Caki2 (cell line): Measurements from ENCODE around the gene VIPR1. TPM values are rescaled to one million over a fixed set of nuclear protein-coding genes. Genes with fewer than 3 reads are reported as not detected.
A peak's percentile ranks its signal among the peaks of the same experiment; 100 is the strongest.
"Not testable (repeated sequence)": the region's sequence is repeated elsewhere in the genome, so short reads cannot be mapped to it uniquely, and the experiment has no call there.

Experiments
- DNase-seq: peaks from one replicate; pipeline ENCODE4 v3.0.0-alpha.2; 2015; ENCODE audit warnings: low read depth
- in situ Hi-C: cut with HindIII; loops from 2 replicates; pipeline ENCODE4 v1.10.0; 2016; ENCODE audit warnings: low sequenced_read_pairs, low pct_unique_long_range_greater_than_20kb, mixed read lengths
- total RNA-seq: library from RNA; depleted of rRNA; stranded (reverse); fragments of >200 nt; shearing (Covaris generic); gene quantifications from 2 replicates; pipeline ENCODE4 v1.2.3, GENCODE V29; 2014; ENCODE audit warnings: low replicate concordance

The VIPR1 gene
- total RNA-seq, 1 experiment from 2014 or later, result not detected

DNA sequence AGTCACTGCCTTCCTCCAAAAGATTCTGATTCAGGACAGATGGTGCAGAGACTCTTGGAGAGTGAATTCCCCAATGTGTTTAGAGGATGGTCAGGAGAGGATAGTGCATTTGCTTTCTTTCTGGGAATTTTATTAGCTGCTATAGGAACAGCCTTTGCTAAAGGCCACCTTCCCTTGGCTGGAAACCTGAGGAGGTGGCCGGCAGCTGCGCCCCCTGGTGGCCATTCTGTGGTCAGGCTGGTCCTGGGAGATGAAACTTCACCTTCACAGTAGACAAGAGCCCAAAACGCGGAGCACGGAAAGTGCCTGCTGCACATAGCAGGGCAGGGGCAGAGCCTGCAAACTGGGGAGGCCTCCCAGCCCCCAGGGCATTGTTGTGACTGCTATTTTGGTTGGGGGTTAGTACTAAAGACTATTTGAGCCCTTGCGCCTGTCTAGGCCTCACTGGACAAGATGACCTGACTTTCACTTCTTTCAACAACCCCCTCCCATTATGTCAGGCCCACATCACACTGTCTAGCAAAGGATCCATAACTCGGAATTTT is 45.0 kb downstream of the VIPR1 start:
- in situ Hi-C loops, result no loop called here
- DNase-seq, result peak; percentile 24

DNA sequence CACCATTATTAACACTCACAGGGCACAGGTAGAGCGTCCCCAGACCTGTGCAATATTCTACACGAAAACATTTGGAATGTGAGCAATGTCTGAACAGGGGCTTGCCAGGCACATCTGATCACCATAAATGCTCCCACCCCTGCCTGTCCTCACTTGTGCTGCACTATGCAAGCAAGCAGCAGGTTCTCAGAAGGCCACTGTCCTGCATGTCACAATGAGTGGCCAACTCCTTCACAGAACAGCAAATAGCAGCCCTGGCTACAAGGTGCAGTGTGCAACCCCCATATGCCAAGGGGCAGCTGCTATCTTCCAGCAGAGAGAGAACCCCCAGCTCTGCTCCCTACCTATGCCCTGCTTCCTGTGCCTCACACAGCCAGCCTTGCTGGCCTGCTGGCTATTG is 46.7 kb downstream of the VIPR1 start:
- no peak for DNase-seq
- in situ Hi-C loops, result no loop called here

DNA sequence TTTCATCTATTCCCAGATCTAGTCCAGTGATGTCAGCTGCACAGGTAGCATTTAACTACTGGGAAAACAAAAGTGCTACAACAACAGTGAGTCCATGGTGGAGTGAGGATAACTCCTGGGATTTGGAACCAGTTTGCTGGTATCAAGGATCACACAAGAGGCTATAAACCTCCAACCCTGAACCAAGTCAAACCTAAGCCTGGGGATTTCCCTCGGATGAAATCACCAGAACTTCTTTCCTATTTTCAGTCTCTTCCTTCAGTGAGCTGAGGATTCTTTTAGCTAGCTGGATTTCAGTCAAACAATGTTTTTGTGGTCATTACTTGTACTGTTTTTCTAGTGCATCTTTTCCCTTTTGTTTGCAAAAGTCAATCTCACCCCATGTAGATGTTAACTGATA is 47.8 kb downstream of the VIPR1 start:
- no peak for DNase-seq
- in situ Hi-C loops, result no loop called here

DNA sequence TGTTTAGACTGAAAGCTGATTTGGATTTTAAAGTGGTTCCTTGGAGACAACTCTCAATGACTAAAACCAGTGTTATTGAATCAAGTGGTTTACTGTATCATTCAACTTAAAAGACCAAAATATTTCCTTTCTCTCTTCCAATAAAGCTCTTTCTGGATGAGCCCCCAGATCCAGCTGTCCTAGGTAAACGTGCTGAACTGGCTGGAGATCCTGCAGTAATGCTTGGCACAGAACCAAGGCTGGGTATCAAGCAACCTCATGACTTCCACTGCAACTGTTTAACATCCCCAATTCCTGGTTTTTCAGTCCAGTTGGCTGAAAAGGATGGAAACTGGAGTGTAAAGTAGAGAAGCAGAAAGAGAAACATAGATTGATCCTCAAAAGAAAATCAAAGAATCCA is 50.4 kb downstream of the VIPR1 start:
- in situ Hi-C loops, result no loop called here
- no peak for DNase-seq

DNA sequence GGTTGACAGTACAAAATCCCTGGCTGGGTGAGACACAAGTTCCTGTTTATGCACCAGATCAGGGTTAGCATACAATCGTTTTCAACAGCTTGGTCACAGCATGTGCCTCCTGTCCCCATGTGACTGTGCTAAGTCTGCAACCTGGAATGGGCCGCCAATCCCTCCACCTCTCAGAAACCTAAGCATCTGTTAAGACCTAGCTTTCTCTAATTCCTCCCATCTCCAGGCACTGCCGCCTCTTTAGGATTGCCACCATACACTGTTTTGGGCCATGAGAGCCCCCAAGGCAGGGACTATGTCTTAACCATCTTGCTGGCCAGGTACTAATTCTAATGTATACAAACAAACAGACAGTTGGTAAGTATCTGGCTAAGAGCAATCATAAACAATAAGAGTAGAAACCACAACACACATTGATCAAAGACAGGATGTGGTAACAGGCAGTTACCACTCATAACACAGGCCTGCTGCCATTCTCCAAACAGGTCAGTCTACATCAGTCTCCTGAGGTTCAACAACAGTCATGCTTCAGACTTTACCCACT is 53.7 kb downstream of the VIPR1 start:
- in situ Hi-C loops, result no loop called here
- DNase-seq, result no peak

DNA sequence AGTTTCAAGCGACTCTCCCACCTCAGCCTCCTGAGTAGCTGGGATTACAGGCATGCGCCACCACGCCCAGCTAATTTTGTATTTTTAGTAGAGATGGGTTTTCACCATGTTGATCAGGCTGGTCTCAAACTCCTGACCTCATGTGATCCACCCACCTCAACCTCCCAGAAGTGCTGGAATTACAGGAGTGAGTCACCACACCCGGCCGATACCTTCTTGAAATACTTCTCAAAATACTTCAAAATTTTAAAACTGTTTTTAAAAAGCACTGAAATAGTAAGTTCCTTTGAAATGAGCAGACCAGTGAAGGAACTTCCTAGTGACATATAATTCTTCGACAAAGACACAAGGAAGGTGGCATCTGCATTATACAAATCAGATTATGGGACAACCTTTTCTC is 54.4 kb downstream of the VIPR1 start:
- in situ Hi-C loops, DNase-seq: not testable (repeated sequence)

DNA sequence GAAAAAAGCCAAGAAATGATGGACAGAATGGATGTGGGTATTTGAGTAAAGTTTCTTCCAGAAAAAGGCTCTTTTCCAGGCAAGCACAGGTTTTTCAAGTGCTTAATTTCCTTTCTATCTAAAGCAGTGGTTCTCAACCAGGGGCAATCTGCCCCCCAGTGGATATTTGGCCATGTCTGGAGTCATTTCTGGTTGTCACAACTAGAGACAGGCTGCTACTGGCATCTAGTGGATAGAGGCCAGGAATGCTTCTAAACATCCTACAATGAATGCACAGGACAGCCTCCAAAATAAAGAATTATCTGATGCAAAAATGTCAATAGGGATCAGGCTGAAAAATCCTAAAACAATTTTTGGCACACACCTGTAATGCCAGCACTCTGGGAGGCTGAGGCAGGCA is 55.4 kb downstream of the VIPR1 start:
- in situ Hi-C loops, result no loop called here

DNA sequence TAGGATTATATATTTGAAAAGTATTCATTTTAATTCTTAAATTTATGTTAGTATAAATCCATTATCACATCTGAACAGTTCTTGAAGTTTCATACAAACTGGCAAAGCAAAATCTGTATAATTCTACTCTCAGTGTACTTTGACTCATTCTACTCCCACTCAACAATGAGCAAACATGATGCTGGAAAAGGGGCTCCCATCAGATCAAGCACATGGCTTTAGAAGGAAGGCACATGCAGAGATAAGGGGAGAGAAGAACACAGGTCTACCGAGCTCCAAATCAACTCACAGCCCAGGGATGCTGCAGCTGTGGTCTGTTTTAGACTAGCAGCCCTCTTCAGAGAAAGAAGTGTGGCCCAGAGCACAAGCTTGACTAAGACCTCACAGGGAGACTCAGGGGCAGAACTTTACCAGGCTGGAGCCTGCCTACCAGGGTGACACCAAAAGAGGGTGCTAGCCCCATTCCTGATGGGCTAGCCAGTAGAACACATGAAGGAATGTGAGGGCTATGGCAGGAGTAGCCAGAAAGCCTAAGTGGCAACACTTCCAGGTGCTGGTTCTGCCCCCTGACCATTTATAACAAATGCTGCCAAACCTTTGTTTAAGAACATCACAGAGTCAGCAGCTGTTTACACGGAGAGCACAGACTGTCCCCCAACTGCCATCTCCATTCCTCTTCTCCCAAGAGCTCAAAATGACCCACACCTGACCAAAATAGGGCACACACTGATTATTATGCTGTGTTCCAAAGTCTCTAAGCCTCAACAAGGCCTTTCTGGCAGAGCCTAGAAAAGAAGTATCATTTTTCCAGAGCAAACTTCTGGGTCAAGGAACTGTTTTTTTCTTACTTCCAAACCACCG is 59.8 kb downstream of the VIPR1 start:
- in situ Hi-C loops, result no loop called here
- no peak for DNase-seq

More for the DNA sequence above, 55.4 kb downstream of the VIPR1 start:
- DNase-seq, result no peak

DNA sequence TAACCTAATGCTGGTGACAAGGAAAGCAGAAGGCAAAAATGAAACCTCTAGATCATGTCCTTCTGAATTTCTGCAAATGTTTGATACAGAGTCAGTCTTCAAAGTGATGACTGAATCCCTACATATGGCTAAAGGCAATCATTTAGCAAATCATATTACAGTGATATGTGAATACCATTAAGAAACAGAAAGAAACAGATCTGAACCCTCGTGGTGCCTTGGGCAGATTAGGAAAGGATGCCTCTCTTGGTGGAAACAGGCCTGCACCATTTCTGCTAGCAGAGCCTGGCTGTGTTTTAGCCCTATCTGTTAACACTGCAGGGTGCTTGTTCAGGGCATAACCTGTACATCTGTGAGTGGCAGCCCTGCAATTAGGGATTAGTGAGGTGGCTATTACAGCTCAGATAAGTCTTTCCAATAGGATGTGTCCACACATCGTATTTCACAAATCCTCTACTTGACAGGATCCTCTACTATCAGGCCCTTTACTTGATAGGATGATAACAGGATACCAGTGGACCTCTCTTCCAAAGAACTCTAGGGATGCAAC is 67.2 kb downstream of the VIPR1 start:
- in situ Hi-C loops, result no loop called here

DNA sequence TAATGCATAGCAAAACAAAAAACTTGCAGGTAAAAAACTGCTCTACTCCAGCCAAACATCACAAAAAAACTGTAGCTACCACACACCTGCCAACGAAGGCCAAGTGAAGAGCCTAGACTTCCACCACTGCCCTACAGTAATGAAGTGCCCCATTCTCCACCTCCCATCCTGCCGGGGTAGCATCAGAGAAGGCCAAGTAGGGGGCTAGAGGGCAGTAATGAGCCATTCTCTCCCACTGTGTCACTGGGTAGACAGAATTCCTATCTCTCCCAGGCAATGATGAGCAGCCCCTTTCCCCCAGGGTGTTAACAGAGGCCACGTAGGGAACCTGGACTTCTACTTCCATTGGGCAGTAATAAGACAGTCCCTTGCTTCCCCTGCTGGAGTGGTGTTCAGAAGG is 69.8 kb downstream of the VIPR1 start:
- in situ Hi-C loops, result no loop called here
- DNase-seq, result no peak

More for the DNA sequence above, 67.2 kb downstream of the VIPR1 start:
- no peak for DNase-seq

DNA sequence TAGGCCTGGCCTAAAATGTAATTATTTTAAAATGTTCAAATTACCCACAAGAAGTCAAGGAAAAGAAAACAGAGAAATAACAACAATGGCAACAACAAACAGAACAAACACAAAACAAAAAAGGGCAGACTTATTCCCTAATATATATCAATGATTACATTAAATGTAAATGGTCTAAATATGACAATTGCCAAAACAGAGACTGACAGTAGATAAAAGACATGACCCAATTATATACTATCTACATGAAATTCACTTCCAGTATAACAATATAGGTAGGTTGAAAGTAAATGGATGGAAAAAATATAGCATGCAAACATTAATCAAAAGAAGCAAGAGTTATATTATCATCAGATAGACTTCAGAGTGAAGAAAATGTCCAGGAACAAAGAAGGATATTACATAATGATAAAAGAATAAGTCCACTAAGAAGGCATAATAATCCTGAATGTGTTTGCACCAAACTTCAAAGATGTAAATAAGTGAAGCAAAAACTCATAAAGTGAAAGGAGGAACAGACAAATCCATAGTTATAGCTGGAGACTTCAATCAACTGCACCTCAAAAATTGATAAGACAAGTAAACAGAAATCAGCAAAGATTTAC is 72.8 kb downstream of the VIPR1 start:
- in situ Hi-C loops, result no loop called here
- no peak for DNase-seq

DNA sequence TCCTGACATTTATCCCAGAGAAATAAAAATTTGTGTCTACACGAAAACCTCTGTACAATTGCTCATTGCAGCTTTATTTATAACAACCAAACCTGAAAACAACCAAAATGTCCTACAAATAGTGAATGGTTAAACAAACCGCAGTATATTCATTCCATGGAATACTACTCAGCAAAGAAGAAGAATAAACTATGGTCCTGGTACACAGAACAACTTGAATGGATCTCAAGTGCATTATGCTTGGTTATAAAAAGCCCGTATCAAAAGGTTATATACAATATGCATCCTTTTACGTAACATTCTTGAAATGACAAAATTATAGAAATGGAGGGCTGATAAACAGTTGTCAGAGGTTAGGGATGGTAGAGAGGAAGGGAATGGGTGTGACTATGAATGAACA is 75.6 kb downstream of the VIPR1 start:
- no peak for DNase-seq
- in situ Hi-C loops, result no loop called here

DNA sequence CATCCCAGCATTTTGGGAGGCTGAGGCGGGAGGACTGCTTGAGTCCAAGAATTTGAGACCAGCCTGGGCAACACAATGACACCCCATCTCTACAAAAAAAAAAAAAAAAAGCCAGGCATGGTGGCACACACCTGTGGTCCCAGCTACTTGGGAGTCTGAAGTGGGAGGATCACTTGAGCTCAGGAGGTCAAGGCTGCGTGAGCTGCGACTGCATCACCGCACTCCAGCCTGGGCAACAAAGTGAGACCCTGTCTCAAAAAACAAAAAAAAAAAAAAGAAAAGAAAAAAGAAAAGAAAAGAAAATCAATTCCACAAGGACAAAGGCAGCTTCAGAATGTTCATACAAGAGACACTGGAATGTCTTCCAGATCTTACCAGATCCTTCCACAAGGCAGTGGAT is 76.9 kb downstream of the VIPR1 start:
- in situ Hi-C loops, DNase-seq: not testable (repeated sequence)

DNA sequence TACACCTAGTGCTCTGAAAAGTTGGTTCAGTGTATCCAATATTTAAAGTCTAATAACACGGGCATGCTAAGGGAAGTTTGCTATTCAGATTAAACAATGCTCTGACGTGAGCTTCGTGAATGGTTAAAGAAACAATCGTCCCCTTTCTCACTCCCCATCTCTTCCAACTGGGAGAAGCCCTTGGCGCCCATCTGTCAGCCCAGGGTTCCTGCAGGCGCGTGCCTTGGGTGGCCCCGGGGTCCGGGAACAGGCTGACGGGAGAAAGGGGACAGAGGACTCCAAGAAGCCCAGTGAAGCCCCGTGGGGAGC is 78.9 kb downstream of the VIPR1 start:
- in situ Hi-C loops, result no loop called here
- DNase-seq, result no peak

DNA sequence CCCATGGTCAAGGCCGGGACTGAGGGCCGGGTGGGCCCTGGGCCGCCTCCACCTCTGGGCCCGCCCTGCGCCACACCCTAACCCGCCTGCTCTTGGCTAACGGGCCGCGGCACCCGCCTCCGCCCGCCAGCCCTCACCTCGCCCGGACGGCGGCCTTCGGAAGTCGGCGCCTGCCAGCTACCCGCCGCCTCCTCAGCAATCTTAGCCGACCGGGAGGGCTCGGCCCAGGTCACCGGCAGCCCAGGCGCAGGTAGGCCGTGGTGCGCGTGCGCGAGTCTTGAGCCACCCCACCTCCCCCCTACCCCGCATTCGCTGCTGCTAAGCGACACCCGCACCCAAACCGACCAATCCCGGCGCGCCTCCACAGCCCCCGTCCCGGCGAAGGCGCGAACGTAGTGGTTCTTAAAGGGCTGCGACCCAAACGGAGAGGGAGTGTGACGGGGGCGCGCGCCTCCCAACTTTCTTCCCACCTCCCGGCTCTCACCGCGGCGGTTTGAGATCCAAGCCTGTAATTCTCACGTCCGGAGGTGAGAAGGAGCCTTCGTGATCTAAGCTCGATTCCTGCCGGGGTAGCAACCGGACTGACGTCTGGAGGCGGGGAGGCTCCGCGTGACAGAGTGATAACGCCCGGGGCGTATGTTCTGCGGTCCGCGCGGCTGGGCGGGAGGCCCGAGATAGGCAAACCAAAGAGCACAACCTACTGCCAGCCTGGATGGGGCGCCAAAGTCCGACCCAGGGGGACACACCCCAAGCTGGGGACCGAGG is 79.4 kb downstream of the VIPR1 start, which contains the start of gene SEC22C:
Gene SEC22C, minus strand, starts transcription at position 259 of the 765 bp plus-strand sequence. CDS start 12,921 bp downstream, outside the sequence.
- in situ Hi-C loops, result no loop called here
- DNase-seq, result peak; percentile 93

DNA sequence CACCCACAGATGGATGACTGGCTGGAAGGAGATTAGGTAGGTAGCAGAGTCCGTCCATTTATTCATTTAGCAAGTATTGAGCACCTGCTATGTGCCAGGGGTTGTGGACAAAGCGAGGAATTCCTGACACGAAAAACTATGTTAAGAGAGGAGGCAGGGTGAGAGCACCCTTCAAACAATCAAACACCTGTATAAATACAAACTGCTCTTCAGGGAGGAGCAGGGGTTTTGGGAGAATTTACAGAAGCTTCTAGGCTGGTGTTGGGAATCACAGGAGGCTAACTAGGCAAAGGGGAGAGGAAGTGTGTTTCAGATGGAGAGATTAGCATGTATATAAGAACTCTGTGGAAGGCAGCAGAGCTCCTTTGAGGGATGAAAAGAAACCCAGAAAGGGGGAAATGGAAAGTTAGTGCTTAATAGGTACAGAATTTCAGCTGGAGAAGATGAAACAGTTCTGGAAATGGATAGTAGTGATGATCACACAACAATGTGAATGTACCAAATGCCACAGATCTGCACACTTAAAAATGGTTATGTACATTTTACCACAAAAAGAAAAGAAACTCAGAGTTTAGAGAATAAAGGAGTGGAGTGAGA is 80.1 kb downstream of the VIPR1 start:
- DNase-seq, result no peak
- in situ Hi-C loops, result no loop called here
